Neutrophil (primary cell): ENCODE results near the gene ZCCHC9.

ENCODE experiments used
- H3K27ac ChIP-seq: fragments of 200-600 bp; sonication (generic); 2 replicates; pipeline ENCODE4 v1.5.1; 2016; ENCODE audit warnings: mild to moderate bottlenecking, moderate library complexity
- H3K27me3 ChIP-seq: fragments of 200-600 bp; sonication (generic); 2 replicates; pipeline ENCODE4 v1.6.0; 2016; ENCODE audit warnings: mild to moderate bottlenecking
- H3K36me3 ChIP-seq: fragments of 200-600 bp; sonication (generic); 2 replicates; pipeline ENCODE4 v1.5.1; 2017
- H3K4me1 ChIP-seq, 2 experiments: fragments of 200-600 bp in 1 of 2; sonication (generic) in 1 of 2; 1 replicate in 1 of 2; 2 replicates in 1 of 2; pipeline versions ENCODE4 v1.5.1 to v1.6.1; 2013 to 2016; ENCODE audit warnings: low read depth in 1 of 2, low read length in 1 of 2, mild to moderate bottlenecking in 1 of 2, moderate library complexity in 1 of 2; ENCODE audit not compliant: control insufficient read depth in 1 of 2, insufficient read depth in 1 of 2
- H3K4me3 ChIP-seq, 2 experiments: fragments of 200-600 bp in 1 of 2; sonication (generic) in 1 of 2; 1 replicate in 1 of 2; 2 replicates in 1 of 2; pipeline ENCODE4 v1.5.1; 2013 to 2016; ENCODE audit warnings: low read depth in 1 of 2, low read length in 1 of 2, mild to moderate bottlenecking in 1 of 2, moderate library complexity in 1 of 2
- H3K9me3 ChIP-seq: fragments of 200-600 bp; sonication (generic); 2 replicates; pipeline ENCODE4 v1.5.1; 2016
- CTCF ChIP-seq: fragments of 200-600 bp; sonication (generic); IDR thresholded peaks from 2 replicates; pipeline ENCODE4 v1.5.1; 2016; ENCODE audit warnings: antibody characterized with exemption

The ZCCHC9 gene

GRCh38 chr5:81297531-81297930 lies 3.9 kb upstream of the ZCCHC9 start:
- Histone ChIP-seq H3K36me3 (no peaks in the 10 kb centered on the region), H3K4me3 (no peak overlapping the region), H3K9me3 (no peaks in the 10 kb centered on the region), H3K4me1 (peaks cover 21 to 37% of the 10 kb centered on the region in 2 experiments), H3K27me3 (no peaks in the 10 kb centered on the region), H3K27ac (no peak overlapping the region)
- no peak for TF ChIP-seq CTCF

GRCh38 chr5:81300921-81301270 lies 491 bp upstream of the ZCCHC9 start:
- no peaks in the 10 kb centered on the region for H3K27me3 ChIP-seq
- no peaks in the 10 kb centered on the region for H3K9me3 ChIP-seq
- H3K4me3 ChIP-seq = peak overlapping the region; percentile 84 to 86
- peak overlapping the region; percentile 89 for H3K27ac ChIP-seq
- H3K4me1 ChIP-seq = peaks cover 18 to 29% of the 10 kb centered on the region in 2 experiments
- TF ChIP-seq CTCF = no peak
- peaks cover 8% of the 10 kb centered on the region for H3K36me3 ChIP-seq

GRCh38 chr5:81302596-81302995 lies 1.2 kb downstream of the ZCCHC9 start:
- Histone ChIP-seq H3K27me3 (no peaks in the 10 kb centered on the region), H3K36me3 (peaks cover 8% of the 10 kb centered on the region), H3K4me3 (peak overlapping the region; percentile 84 to 86), H3K27ac (no peak overlapping the region), H3K9me3 (no peaks in the 10 kb centered on the region), H3K4me1 (peaks cover 18 to 29% of the 10 kb centered on the region in 2 experiments)
- TF ChIP-seq CTCF = no peak

GRCh38 chr5:81303563-81303962 lies 2.2 kb downstream of the ZCCHC9 start:
- no peak for TF ChIP-seq CTCF
- Histone ChIP-seq H3K4me1 (peaks cover 18 to 29% of the 10 kb centered on the region in 2 experiments), H3K27me3 (no peaks in the 10 kb centered on the region), H3K9me3 (no peaks in the 10 kb centered on the region), H3K4me3 (no peak overlapping the region), H3K36me3 (peaks cover 14% of the 10 kb centered on the region), H3K27ac (no peak overlapping the region)

GRCh38 chr5:81305785-81306184 lies 4.4 kb downstream of the ZCCHC9 start:
- Histone ChIP-seq H3K9me3 (no peaks in the 10 kb centered on the region), H3K4me3 (no peak overlapping the region), H3K4me1 (peaks cover 11 to 13% of the 10 kb centered on the region in 2 experiments), H3K36me3 (peaks cover 31% of the 10 kb centered on the region), H3K27ac (no peak overlapping the region), H3K27me3 (no peaks in the 10 kb centered on the region)
- no peak for TF ChIP-seq CTCF

GRCh38 chr5:81308836-81309235 lies 7.4 kb downstream of the ZCCHC9 start:
- Histone ChIP-seq H3K27me3 (no peaks in the 10 kb centered on the region), H3K4me3 (no peak overlapping the region), H3K27ac (no peak overlapping the region), H3K4me1 (no peaks in the 10 kb centered on the region), H3K36me3 (peaks cover 62% of the 10 kb centered on the region), H3K9me3 (no peaks in the 10 kb centered on the region)
- TF ChIP-seq CTCF = no peak
